Fibroblast of mammary gland (primary cell): ENCODE data around the gene SFSWAP.
"Not testable (repeated sequence)": the region's sequence is repeated elsewhere in the genome, so short reads cannot be mapped to it uniquely, and the experiment has no call there.

Source experiments
- DNase-seq: peaks from one replicate; pipeline ENCODE4 v3.0.0-alpha.2; 2010; ENCODE audit warnings: low read depth
- H3K4me3 ChIP-seq: 2 replicates; pipeline ENCODE4 v1.5.1; 2011; ENCODE audit warnings: low read depth, mild to moderate bottlenecking, low read length, moderate library complexity; ENCODE audit not compliant: control insufficient read depth
- CTCF ChIP-seq: conservative IDR thresholded peaks from 2 replicates; pipeline ENCODE4 v1.5.1; 2011; ENCODE audit warnings: low read depth, low read length, inconsistent platforms; ENCODE audit not compliant: control insufficient read depth, insufficient read depth

SFSWAP gene

GRCh38 chr12:131776237-131776889 is 65.5 kb downstream of the SFSWAP start:
- TF ChIP-seq CTCF, result no peak
- no peak for DNase-seq
- H3K4me3 ChIP-seq, result no peak overlapping the region

GRCh38 chr12:131777269-131777668 is 66.4 kb downstream of the SFSWAP start:
- not testable (repeated sequence) for H3K4me3 ChIP-seq, DNase-seq

- TF ChIP-seq CTCF, result no peak
These were observed 68.1 kb downstream of the SFSWAP start for GRCh38 chr12:131779027-131779426.

GRCh38 chr12:131782061-131782460 is 71.2 kb downstream of the SFSWAP start:
- no peak for TF ChIP-seq CTCF
- no peak for DNase-seq
- no peak overlapping the region for H3K4me3 ChIP-seq

More at GRCh38 chr12:131779027-131779426, 68.1 kb downstream of the SFSWAP start:
- H3K4me3 ChIP-seq, result no peak overlapping the region
- DNase-seq, result no peak

- peak overlapping the region; percentile 7 for H3K4me3 ChIP-seq
- peak; percentile 3 for TF ChIP-seq CTCF
- peak; percentile 76 for DNase-seq
These were observed 73.1 kb downstream of the SFSWAP start for GRCh38 chr12:131783915-131784541.

- DNase-seq, result peak; percentile 41
These were observed 74.2 kb downstream of the SFSWAP start for GRCh38 chr12:131784909-131785762.

More at GRCh38 chr12:131784909-131785762, 74.2 kb downstream of the SFSWAP start:
- TF ChIP-seq CTCF, result no peak
- H3K4me3 ChIP-seq, result no peak overlapping the region
